Measurements from ENCODE around the gene HP1BP3. TPM values are rescaled to one million over a fixed set of nuclear protein-coding genes. Genes with fewer than 3 reads are reported as not detected.

The HP1BP3 gene
- total and polyA plus RNA-seq, 2 of the 4 experiments (the other 2 are of a cell fraction) = 88.4 to 151 TPM

GRCh38 chr1:20823845-20824244 is 36.7 kb upstream of the HP1BP3 start:
- H3K27ac ChIP-seq (ENCODE audit: insufficient read depth, low read length) = no peak overlapping the region
- no peaks in the 10 kb centered on the region for H3K27me3 ChIP-seq (ENCODE audit: control insufficient read depth, insufficient read depth, low read length)
- no peak for DNase-seq
- ATAC-seq (ENCODE audit: low read depth) = no peak
- intact Hi-C loops (cut with micrococcal nuclease) = no loop called here
- peaks cover 6% of the 10 kb centered on the region for H3K9me1 ChIP-seq (ENCODE audit: insufficient read depth, low read length)
- dilution Hi-C loops (cut with HindIII; ENCODE audit: low sequenced_read_pairs, unreplicated experiment) = no loop called here
- ChIA-PET POLR2A (ENCODE audit: unreplicated experiment) (no interaction called here), CTCF (interaction anchor here (1.4 kb wide), 1 partner anchor 371 kb away, joined by 3 read pairs; no protein-coding TSS in a partner anchor)
- no peak overlapping the region for H2AK9ac ChIP-seq (replicated peaks; ENCODE audit: low read depth, low read length, poor library complexity)
- H3K4me2 ChIP-seq (ENCODE audit: low read depth, low read length) = no peak overlapping the region
- no peak overlapping the region for H2AK5ac ChIP-seq (ENCODE audit: low read depth, low read length)
- no peaks in the 10 kb centered on the region for H3K9me3 ChIP-seq (ENCODE audit: control insufficient read depth, insufficient read depth, low read length)
- no TSS peak for BruUV-seq (replicated peaks)
- TF ChIP-seq RCOR1 (IDR thresholded peaks at IDR 0.05; ENCODE audit: insufficient replicate concordance, low read length) (no peak), SMC3 (IDR thresholded peaks at IDR 0.05; ENCODE audit: low read depth, low read length) (no peak), CEBPB (IDR thresholded peaks at IDR 0.05; ENCODE audit: low read depth, low read length) (no peak), MAFK (IDR thresholded peaks at IDR 0.05; ENCODE audit: low read depth, low read length) (no peak), BHLHE40 (IDR thresholded peaks at IDR 0.05; ENCODE audit: low read depth, low read length) (no peak), MAZ (IDR thresholded peaks at IDR 0.05; ENCODE audit: borderline replicate concordance, low read depth, low read length) (no peak), RAD21 (IDR thresholded peaks at IDR 0.05; ENCODE audit: low read length) (no peak)
- TF ChIP-seq, protein P1, sequence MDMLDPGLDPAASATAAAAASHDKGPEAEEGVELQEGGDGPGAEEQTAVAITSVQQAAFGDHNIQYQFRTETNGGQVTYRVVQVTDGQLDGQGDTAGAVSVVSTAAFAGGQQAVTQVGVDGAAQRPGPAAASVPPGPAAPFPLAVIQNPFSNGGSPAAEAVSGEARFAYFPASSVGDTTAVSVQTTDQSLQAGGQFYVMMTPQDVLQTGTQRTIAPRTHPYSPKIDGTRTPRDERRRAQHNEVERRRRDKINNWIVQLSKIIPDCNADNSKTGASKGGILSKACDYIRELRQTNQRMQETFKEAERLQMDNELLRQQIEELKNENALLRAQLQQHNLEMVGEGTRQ (IDR thresholded peaks at IDR 0.05; ENCODE audit: low read depth, low read length) = no peak
- no peak overlapping the region for H3K23ac ChIP-seq (ENCODE audit: low read depth, low read length)
- no peak overlapping the region for H2BK5ac ChIP-seq (ENCODE audit: low read depth, low read length, poor library complexity, severe bottlenecking)
- peaks cover 3 to 6% of the 10 kb centered on the region in 2 experiments; a peak in 2 of 4 replicates for H3K79me1 ChIP-seq (ENCODE audit: low read depth in 1 of 2, low read length in 2 of 2)
- H3K9ac ChIP-seq (ENCODE audit: low read depth, low read length) = no peak overlapping the region
- no peak overlapping the region for H3K4me3 ChIP-seq (ENCODE audit: insufficient read depth, low read depth, low read length)
- H3K18ac ChIP-seq (ENCODE audit: low read depth, low read length) = no peak overlapping the region
- no peak overlapping the region for H2BK20ac ChIP-seq (ENCODE audit: low read depth, low read length)
- H4K20me1 ChIP-seq (ENCODE audit: insufficient read depth, low read length) = no peaks in the 10 kb centered on the region
- H2BK120ac ChIP-seq (ENCODE audit: low read depth, low read length) = no peak overlapping the region
- peaks cover 16% of the 10 kb centered on the region for H3K36me3 ChIP-seq (ENCODE audit: control insufficient read depth, insufficient read depth, low read length)
- no peak overlapping the region for H2BK15ac ChIP-seq (ENCODE audit: low read depth, low read length)
- no peak overlapping the region for H4K5ac ChIP-seq (ENCODE audit: low read depth, low read length)
- no peak overlapping the region for H3K14ac ChIP-seq (replicated peaks; ENCODE audit: low read depth, low read length)
- in situ Hi-C loops (cut with MboI; ENCODE audit: low sequenced_read_pairs) = no loop called here
- peaks cover 3% of the 10 kb centered on the region; the same call in 1 of the 2 replicates for H3K4me1 ChIP-seq (ENCODE audit: control insufficient read depth, insufficient read depth, low read length)
- no peak overlapping the region for H4K8ac ChIP-seq (ENCODE audit: low read depth in 2 of 2, low read length in 2 of 2)
- H2AFZ ChIP-seq (replicated peaks; ENCODE audit: low read length, poor library complexity) = no peak overlapping the region
- no peak overlapping the region for H3K56ac ChIP-seq (ENCODE audit: extremely low read depth, insufficient read depth, low read length)
- no peak overlapping the region for H4K91ac ChIP-seq (ENCODE audit: insufficient read depth, low read depth, low read length)
- H3K4ac ChIP-seq (ENCODE audit: low read depth, low read length) = no peak overlapping the region
